GM23338 (cell line): Measurements from ENCODE around the gene SGO2. TPM values are rescaled to one million over a fixed set of nuclear protein-coding genes. Genes with fewer than 3 reads are reported as not detected.
A peak's percentile ranks its signal among the peaks of the same experiment; 100 is the strongest.

ENCODE experiments used
- ATAC-seq: fragments of 200-7000 bp; cut with Tn5 transposase; 3 replicates; pipeline ENCODE4 v1.9.1; 2020
- DNase-seq: peaks from one replicate; pipeline ENCODE4 v3.0.0-alpha.2; 2015; ENCODE audit warnings: low spot score
- H2AFZ ChIP-seq: fragments of 200-600 bp; sonication (generic); 2 replicates; pipeline ENCODE4 v1.8.0; 2016; ENCODE audit warnings: antibody characterized with exemption, mild to moderate bottlenecking, moderate library complexity
- H3F3A ChIP-seq: fragments of 200-600 bp; sonication (generic); replicated peaks from 2 replicates; pipeline ENCODE4 v1.8.0; 2017; ENCODE audit warnings: antibody characterized with exemption, mixed run types, low read depth
- H3K27ac ChIP-seq: fragments of 200-600 bp; sonication (generic); 2 replicates; pipeline ENCODE4 v1.6.1; 2016; ENCODE audit warnings: low read depth
- H3K27me3 ChIP-seq: fragments of 200-600 bp; sonication (generic); 2 replicates; pipeline ENCODE4 v1.8.0; 2016; ENCODE audit warnings: mild to moderate bottlenecking, mixed run types, moderate library complexity; ENCODE audit not compliant: insufficient read depth
- H3K36me3 ChIP-seq: fragments of 200-600 bp; sonication (generic); 2 replicates; pipeline ENCODE4 v1.8.0; 2016; ENCODE audit warnings: mild to moderate bottlenecking; ENCODE audit not compliant: insufficient read depth
- H3K4me1 ChIP-seq: fragments of 200-600 bp; sonication (generic); 2 replicates; pipeline ENCODE4 v1.8.0; 2016; ENCODE audit warnings: mild to moderate bottlenecking, moderate library complexity; ENCODE audit not compliant: insufficient read depth
- H3K4me2 ChIP-seq: fragments of 200-600 bp; sonication (generic); 2 replicates; pipeline ENCODE4 v1.7.1; 2017; ENCODE audit warnings: mixed run types
- H3K4me3 ChIP-seq: fragments of 200-600 bp; sonication (generic); 2 replicates; pipeline ENCODE4 v1.6.1; 2016; ENCODE audit warnings: mixed run types
- H3K79me2 ChIP-seq: fragments of 200-600 bp; sonication (generic); replicated peaks from 2 replicates; pipeline ENCODE4 v1.8.0; 2017; ENCODE audit warnings: mild to moderate bottlenecking; ENCODE audit not compliant: insufficient read depth
- H3K9me2 ChIP-seq: fragments of 200-600 bp; sonication (generic); 2 replicates; pipeline ENCODE4 v1.8.0; 2017; ENCODE audit not compliant: insufficient read depth
- H4K20me1 ChIP-seq: fragments of 200-600 bp; sonication (generic); replicated peaks from 2 replicates; pipeline ENCODE4 v1.8.0; 2017; ENCODE audit warnings: mild to moderate bottlenecking; ENCODE audit not compliant: insufficient read depth
- H3K27ac Mint-ChIP-seq: 2 replicates; pipeline ENCODE4 v1.8.0; 2020; ENCODE audit warnings: inconsistent platforms, mild to moderate bottlenecking, moderate library complexity, mixed read lengths
- H3K27me3 Mint-ChIP-seq: 3 replicates; pipeline ENCODE4 v1.8.0; 2022; ENCODE audit warnings: low read depth, mild to moderate bottlenecking, moderate library complexity, mixed read lengths, inconsistent platforms; ENCODE audit not compliant: insufficient read depth, poor library complexity
- H3K36me3 Mint-ChIP-seq: 3 replicates; pipeline ENCODE4 v1.8.0; 2021; ENCODE audit warnings: low read depth, mild to moderate bottlenecking, inconsistent platforms, moderate library complexity, mixed read lengths
- H3K4me1 Mint-ChIP-seq: 3 replicates; pipeline ENCODE4 v1.8.0; 2020; ENCODE audit warnings: mild to moderate bottlenecking, inconsistent platforms, mixed read lengths
- H3K4me3 Mint-ChIP-seq: 3 replicates; pipeline ENCODE4 v1.8.0; 2021; ENCODE audit warnings: moderate library complexity, mild to moderate bottlenecking, inconsistent platforms, mixed read lengths
- H3K9me3 Mint-ChIP-seq: 3 replicates; pipeline ENCODE4 v1.8.0; 2020; ENCODE audit warnings: moderate library complexity, mild to moderate bottlenecking, inconsistent platforms, mixed read lengths
- CREB1 ChIP-seq: fragments of 250-450 bp; sonication (Bioruptor Pico); IDR thresholded peaks from 2 replicates; pipeline ENCODE4 v1.5.0; 2020; ENCODE audit warnings: low read depth, mild to moderate bottlenecking, moderate library complexity
- CTCF ChIP-seq, 2 experiments: fragments of 200-600 bp in 1 of 2; sonication (generic) in 1 of 2; conservative IDR thresholded peaks; 2 replicates each; pipeline versions ENCODE4 v1.5.1 to v1.6.1; 2016 to 2017; ENCODE audit warnings: antibody characterized with exemption in 2 of 2, low read depth in 2 of 2, mild to moderate bottlenecking in 2 of 2, moderate library complexity in 1 of 2
- ETS1 ChIP-seq: IDR thresholded peaks from 2 replicates; pipeline ENCODE4 v1.6.1; 2016; ENCODE audit warnings: antibody characterized with exemption
- EZH2 ChIP-seq: fragments of 200-600 bp; sonication (generic); IDR thresholded peaks from one replicate; pipeline ENCODE4 v1.8.0; 2017; ENCODE audit warnings: antibody characterized with exemption, mild to moderate bottlenecking, low read depth; ENCODE audit not compliant: unreplicated experiment
- NANOG ChIP-seq: IDR thresholded peaks from 2 replicates; pipeline ENCODE4 v1.6.1; 2016; ENCODE audit warnings: antibody characterized with exemption, borderline replicate concordance
- REST ChIP-seq: IDR thresholded peaks from one replicate; pipeline ENCODE4 v1.6.1; 2018; ENCODE audit warnings: antibody characterized with exemption; ENCODE audit not compliant: unreplicated experiment
- STAT1 ChIP-seq: IDR thresholded peaks from one replicate; pipeline ENCODE4 v1.6.1; 2016; ENCODE audit warnings: antibody characterized with exemption; ENCODE audit not compliant: unreplicated experiment
- ZNF114 ChIP-seq: fragments of 250-450 bp; sonication (Bioruptor Pico); IDR thresholded peaks from 2 replicates; pipeline ENCODE4 v1.5.0; 2020; ENCODE audit warnings: mild to moderate bottlenecking, moderate library complexity
- ZNF331 ChIP-seq: fragments of 250-450 bp; sonication (Bioruptor Pico); IDR thresholded peaks from 2 replicates; pipeline ENCODE4 v1.5.0; 2020; ENCODE audit warnings: low read depth, mild to moderate bottlenecking, moderate library complexity
- ZNF462 ChIP-seq: fragments of 250-450 bp; sonication (Bioruptor Pico); IDR thresholded peaks from 2 replicates; pipeline ENCODE4 v1.5.0; 2020; ENCODE audit warnings: mild to moderate bottlenecking, moderate library complexity
- polyA plus RNA-seq: library from polyadenylated mRNA; unstranded; fragments of >200 nt; fragmentation: Nextera tagmentation; extraction: Ambion mirVana; gene quantifications from 2 replicates; pipeline ENCODE4 v1.2.1, GENCODE V29; 2016
- total RNA-seq: library from RNA; depleted of rRNA; stranded (reverse); fragments of >200 nt; shearing (Covaris generic); gene quantifications from 2 replicates; pipeline ENCODE4 v1.2.3, GENCODE V29; 2014

Gene SGO2
- total and polyA plus RNA-seq, 2 experiments from 2014 or later, result 32.6 to 47.7 TPM

GRCh38 chr2:200625958-200626363 is 100.0 kb downstream of the SGO2 start:
- Histone ChIP-seq H3K27ac (no peak overlapping the region), H4K20me1 (no peaks in the 10 kb centered on the region), H3K9me2 (no peaks in the 10 kb centered on the region), H3K4me1 (no peaks in the 10 kb centered on the region), H3F3A (no peaks in the 10 kb centered on the region), H3K27me3 (no peaks in the 10 kb centered on the region), H3K4me2 (no peak overlapping the region), H2AFZ (no peak overlapping the region), H3K79me2 (no peaks in the 10 kb centered on the region), H3K4me3 (no peak overlapping the region), H3K36me3 (no peaks in the 10 kb centered on the region)
- TF ChIP-seq STAT1 (no peak), CTCF (conservative IDR thresholded peaks at IDR 0.05; ENCODE audit: low read depth in 2 of 2) (no peak), NANOG (no peak), REST (no peak), ZNF114 (CRISPR knock-in tag) (no peak), ETS1 (no peak), ZNF462 (no peak), CREB1 (CRISPR knock-in tag) (no peak), EZH2 (no peak), ZNF331 (no peak)
- ATAC-seq (peak; percentile 57), DNase-seq (no peak)
- Mint-ChIP-seq H3K27ac (no peak overlapping the region), H3K4me1 (peaks cover 14% of the 10 kb centered on the region), H3K36me3 (no peaks in the 10 kb centered on the region), H3K9me3 (no peaks in the 10 kb centered on the region), H3K4me3 (no peak overlapping the region), H3K27me3 (no peaks in the 10 kb centered on the region)
